ENCODE measurements around the gene SCAND1. TPM values are rescaled to one million over a fixed set of nuclear protein-coding genes. Genes with fewer than 3 reads are reported as not detected.

SCAND1 gene
- polyA plus RNA-seq, 3 donors, result 43.6 to 227 (median 160) TPM

DNA sequence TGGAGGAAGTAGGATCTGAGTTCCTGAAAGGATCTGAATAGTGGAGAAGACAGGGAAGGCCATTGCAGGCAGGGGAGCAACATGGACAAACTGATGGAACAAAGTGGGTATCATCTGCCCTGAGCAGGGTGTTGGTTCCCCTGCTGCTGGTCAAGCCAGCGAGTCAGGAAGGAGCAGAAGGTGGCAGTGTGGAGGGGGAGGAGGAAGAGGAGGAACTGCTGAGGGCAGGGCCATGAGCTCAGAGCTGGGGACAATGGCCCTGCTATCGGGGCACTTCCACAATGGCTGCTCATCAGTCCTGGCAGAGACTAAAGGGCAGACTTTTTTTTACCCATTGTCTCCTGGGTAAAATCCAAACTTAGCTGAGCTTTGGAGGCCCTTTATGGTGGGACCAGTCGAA, 27.7 kb upstream of the SCAND1 start:
- Mint-ChIP-seq H3K9me3 (peaks cover 0 to 3% (median 0%) of the 10 kb centered on the region in 7 donors), H3K4me1 (peaks cover 42% of the 10 kb centered on the region), H3K36me3 (no peaks in the 10 kb centered on the region), H3K4me3 (no peak overlapping the region), H3K27ac (peak overlapping the region in 3 of 7 donors; percentile 38 to 55 (median 51)), H3K27me3 (ENCODE audit: low read depth in 3 of 3) (peaks cover 4 to 9% (median 6%) of the 10 kb centered on the region in 3 donors)
- H3K4me1 ChIP-seq (ENCODE audit: control insufficient read depth in 1 of 2, insufficient read depth in 2 of 2, low read length in 2 of 2), result peaks cover 37 to 46% of the 10 kb centered on the region in 2 donors
- TF ChIP-seq, protein P1, sequence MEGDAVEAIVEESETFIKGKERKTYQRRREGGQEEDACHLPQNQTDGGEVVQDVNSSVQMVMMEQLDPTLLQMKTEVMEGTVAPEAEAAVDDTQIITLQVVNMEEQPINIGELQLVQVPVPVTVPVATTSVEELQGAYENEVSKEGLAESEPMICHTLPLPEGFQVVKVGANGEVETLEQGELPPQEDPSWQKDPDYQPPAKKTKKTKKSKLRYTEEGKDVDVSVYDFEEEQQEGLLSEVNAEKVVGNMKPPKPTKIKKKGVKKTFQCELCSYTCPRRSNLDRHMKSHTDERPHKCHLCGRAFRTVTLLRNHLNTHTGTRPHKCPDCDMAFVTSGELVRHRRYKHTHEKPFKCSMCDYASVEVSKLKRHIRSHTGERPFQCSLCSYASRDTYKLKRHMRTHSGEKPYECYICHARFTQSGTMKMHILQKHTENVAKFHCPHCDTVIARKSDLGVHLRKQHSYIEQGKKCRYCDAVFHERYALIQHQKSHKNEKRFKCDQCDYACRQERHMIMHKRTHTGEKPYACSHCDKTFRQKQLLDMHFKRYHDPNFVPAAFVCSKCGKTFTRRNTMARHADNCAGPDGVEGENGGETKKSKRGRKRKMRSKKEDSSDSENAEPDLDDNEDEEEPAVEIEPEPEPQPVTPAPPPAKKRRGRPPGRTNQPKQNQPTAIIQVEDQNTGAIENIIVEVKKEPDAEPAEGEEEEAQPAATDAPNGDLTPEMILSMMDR (IDR thresholded peaks at IDR 0.05), result no peak
- H4K20me1 ChIP-seq (ENCODE audit: insufficient read depth, low read length), result no peaks in the 10 kb centered on the region
- H3K36me3 ChIP-seq (replicated peaks in 1 of 2; ENCODE audit: control insufficient read depth in 1 of 2, insufficient read depth in 2 of 2, low read length in 2 of 2), result no peaks in the 10 kb centered on the region
- H3K4me2 ChIP-seq (replicated peaks; ENCODE audit: extremely low read depth, low read length, poor library complexity, severe bottlenecking), result no peak overlapping the region
- no peaks in the 10 kb centered on the region for H3K9me3 ChIP-seq (replicated peaks in 1 of 2; ENCODE audit: control insufficient read depth in 1 of 2, insufficient read depth in 1 of 2, low read length in 2 of 2)
- no peaks in the 10 kb centered on the region for H3K27me3 ChIP-seq (ENCODE audit: control insufficient read depth in 2 of 2, insufficient read depth in 2 of 2, low read length in 2 of 2)
- no peak overlapping the region for H3K4me3 ChIP-seq (replicated peaks in 1 of 3; ENCODE audit: low read depth in 2 of 3, low read length in 3 of 3)
- 37% methylated on average over 3 of the region's 3 CpGs for WGBS (ENCODE audit: insufficient coverage)
- intact Hi-C loops (cut with micrococcal nuclease), result no loop called here
- H3K27ac ChIP-seq (ENCODE audit: low read depth in 1 of 2, low read length in 2 of 2), result no peak overlapping the region
- H3K9ac ChIP-seq (ENCODE audit: insufficient read depth, low read length, poor library complexity, severe bottlenecking), result no peak overlapping the region
- H3K79me2 ChIP-seq (ENCODE audit: insufficient read depth, low read length), result no peaks in the 10 kb centered on the region
- peak overlapping the region; percentile 63 for H2AFZ ChIP-seq (ENCODE audit: insufficient read depth, low read depth, low read length, poor library complexity, severe bottlenecking)
- peak; percentile 18 to 38 (median 29) for DNase-seq

DNA sequence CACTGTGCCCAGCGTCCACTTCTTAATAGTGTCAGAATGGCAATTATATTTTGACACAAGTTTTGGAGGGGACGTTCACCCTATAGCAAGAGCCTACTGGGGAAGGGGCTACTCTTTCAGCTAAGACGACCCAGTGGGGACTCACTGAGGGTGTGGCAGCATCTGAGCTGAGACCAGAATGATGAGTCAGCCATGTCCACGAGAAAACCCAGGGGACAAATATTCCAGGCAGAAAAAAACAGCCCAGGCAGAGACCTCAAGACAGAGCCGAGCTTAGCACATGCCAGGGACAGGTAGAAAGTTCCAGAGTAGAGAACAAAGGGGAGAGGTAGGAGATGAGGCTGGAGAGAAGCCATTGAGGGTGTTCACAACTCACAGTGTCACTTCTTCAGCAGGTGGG, 25.2 kb upstream of the SCAND1 start:
- H3K27me3 ChIP-seq (ENCODE audit: control insufficient read depth in 2 of 2, insufficient read depth in 2 of 2, low read length in 2 of 2), result no peaks in the 10 kb centered on the region
- no peaks in the 10 kb centered on the region for H3K36me3 Mint-ChIP-seq
- H3K9me3 Mint-ChIP-seq, result peaks cover 0 to 3% (median 0%) of the 10 kb centered on the region in 7 donors
- no peak overlapping the region for H2AFZ ChIP-seq (ENCODE audit: insufficient read depth, low read depth, low read length, poor library complexity, severe bottlenecking)
- peak in 1 of 3 donors; percentile 20 for DNase-seq
- H3K36me3 ChIP-seq (replicated peaks in 1 of 2; ENCODE audit: control insufficient read depth in 1 of 2, insufficient read depth in 2 of 2, low read length in 2 of 2), result no peaks in the 10 kb centered on the region
- peaks cover 0 to 4% (median 3%) of the 10 kb centered on the region in 3 donors for H3K27me3 Mint-ChIP-seq (ENCODE audit: low read depth in 3 of 3)
- H3K27ac ChIP-seq (ENCODE audit: low read depth in 1 of 2, low read length in 2 of 2), result peak overlapping the region in 1 of 2 donors; percentile 69
- H3K4me3 ChIP-seq (replicated peaks in 1 of 3; ENCODE audit: low read depth in 2 of 3, low read length in 3 of 3), result no peak overlapping the region
- no peak overlapping the region for H3K4me3 Mint-ChIP-seq
- no peak overlapping the region for H3K4me2 ChIP-seq (replicated peaks; ENCODE audit: extremely low read depth, low read length, poor library complexity, severe bottlenecking)
- TF ChIP-seq, protein P1 (IDR thresholded peaks at IDR 0.05), result no peak
- intact Hi-C loops (cut with micrococcal nuclease), result no loop called here
- H3K9me3 ChIP-seq (replicated peaks in 1 of 2; ENCODE audit: control insufficient read depth in 1 of 2, insufficient read depth in 1 of 2, low read length in 2 of 2), result no peaks in the 10 kb centered on the region
- H3K79me2 ChIP-seq (ENCODE audit: insufficient read depth, low read length), result no peaks in the 10 kb centered on the region
- H3K27ac Mint-ChIP-seq, result peak overlapping the region in 3 of 7 donors; percentile 37 to 59 (median 43)
- peaks cover 39 to 46% of the 10 kb centered on the region in 2 donors for H3K4me1 ChIP-seq (ENCODE audit: control insufficient read depth in 1 of 2, insufficient read depth in 2 of 2, low read length in 2 of 2)
- 59% methylated on average over 3 of the region's 5 CpGs for WGBS (ENCODE audit: insufficient coverage)
- H3K4me1 Mint-ChIP-seq, result peaks cover 42% of the 10 kb centered on the region
- no peak overlapping the region for H3K9ac ChIP-seq (ENCODE audit: insufficient read depth, low read length, poor library complexity, severe bottlenecking)
- no peaks in the 10 kb centered on the region for H4K20me1 ChIP-seq (ENCODE audit: insufficient read depth, low read length)
